Ovary (tissue), 3 donors: Measurements from ENCODE around the gene DCAF7.

Source experiments
- CTCF ChIP-seq, 3 donors: fragments of 450-650 bp in 2 of 3; fragments of 200-600 bp in 1 of 3; IDR thresholded peaks; one replicate each; pipeline versions ENCODE4 v1.5.1 to v1.8.0; 2016 to 2022; ENCODE audit warnings: antibody characterized with exemption in 3 of 3, mild to moderate bottlenecking in 1 of 3
- EP300 ChIP-seq: sonication (generic); formaldehyde crosslinking; IDR thresholded peaks from one replicate; pipeline ENCODE4 v1.6.1; 2017; ENCODE audit warnings: antibody characterized with exemption
- donor health status: DM: no; HTN: no; CAD: no.

GRCh38 chr17:63592797-63593196 is 42.5 kb downstream of the DCAF7 start:
- TF ChIP-seq CTCF (IDR thresholded peaks at IDR 0.05) (no peak), EP300 (no peak)
